WTC11 (cell line): ENCODE measurements around the gene ZNF217. TPM values are rescaled to one million over a fixed set of nuclear protein-coding genes. Genes with fewer than 3 reads are reported as not detected.
"Not testable (repeated sequence)": the region's sequence is repeated elsewhere in the genome, so short reads cannot be mapped to it uniquely, and the experiment has no call there.

Experiments
- ATAC-seq: fragments of 200-7000 bp; cut with Tn5 transposase; 2 replicates; pipeline ENCODE4 v1.10.0; 2021; ENCODE audit warnings: mild to moderate bottlenecking, moderate library complexity
- CTCF ChIA-PET: fragments of 300-600 bp; sonication (Branson Sonifier 250); formaldehyde crosslinking; loops from one replicate; lab custom pipeline; 2021; ENCODE audit warnings: antibody characterized with exemption; lab: Charles Lee
- POLR2A ChIA-PET: fragments of 350-600 bp; sonication (Branson Sonifier 250); formaldehyde crosslinking; loops from one replicate; lab custom pipeline; 2021; ENCODE audit warnings: antibody characterized with exemption; lab: Charles Lee
- DNase-seq: peaks from one replicate; pipeline ENCODE4 v3.0.0; 2021; ENCODE audit warnings: low spot score
- H3K27ac Mint-ChIP-seq: 2 replicates; pipeline ENCODE4 v1.8.0; 2021; ENCODE audit warnings: mixed read lengths
- H3K27me3 Mint-ChIP-seq: 2 replicates; pipeline ENCODE4 v1.8.0; 2021; ENCODE audit warnings: low read depth, mild to moderate bottlenecking, moderate library complexity, mixed read lengths
- H3K36me3 Mint-ChIP-seq: 2 replicates; pipeline ENCODE4 v1.8.0; 2021; ENCODE audit warnings: mixed read lengths
- H3K4me1 Mint-ChIP-seq: 2 replicates; pipeline ENCODE4 v1.8.0; 2022; ENCODE audit warnings: mixed read lengths
- H3K4me3 Mint-ChIP-seq: 2 replicates; pipeline ENCODE4 v1.8.0; 2021; ENCODE audit warnings: mild to moderate bottlenecking, moderate library complexity, mixed read lengths
- H3K9me3 Mint-ChIP-seq: 2 replicates; pipeline ENCODE4 v1.8.0; 2021; ENCODE audit warnings: mixed read lengths
- CBFB ChIP-seq: sonication (generic); formaldehyde crosslinking; IDR thresholded peaks from 2 replicates; pipeline ENCODE4 v1.8.1; 2022; ENCODE audit warnings: mild to moderate bottlenecking, low read depth, missing genetic modification reagents
- CTCF ChIP-seq: fragments of 200-600 bp; IDR thresholded peaks from 2 replicates; pipeline ENCODE4 v1.8.0; 2022; ENCODE audit warnings: antibody characterized with exemption
- E2F1 ChIP-seq: sonication (generic); formaldehyde crosslinking; IDR thresholded peaks from 2 replicates; pipeline ENCODE4 v1.8.0; 2022; ENCODE audit warnings: mild to moderate bottlenecking, missing genetic modification reagents
- E2F5 ChIP-seq: sonication (generic); formaldehyde crosslinking; IDR thresholded peaks from 2 replicates; pipeline ENCODE4 v1.8.1; 2022; ENCODE audit warnings: mild to moderate bottlenecking, moderate library complexity, missing genetic modification reagents
- EMX1 ChIP-seq: fragments of 250-450 bp; sonication (Bioruptor Pico); IDR thresholded peaks from 2 replicates; pipeline ENCODE4 v1.8.0; 2021; ENCODE audit warnings: mild to moderate bottlenecking
- GTF2I ChIP-seq: fragments of 250-450 bp; sonication (Bioruptor Pico); conservative IDR thresholded peaks from 2 replicates; pipeline ENCODE4 v1.4.0; 2021; ENCODE audit warnings: mild to moderate bottlenecking
- IRF1 ChIP-seq: sonication (generic); formaldehyde crosslinking; IDR thresholded peaks from 2 replicates; pipeline ENCODE4 v1.8.0; 2023; ENCODE audit warnings: missing genetic modification reagents
- IRF2 ChIP-seq: sonication (generic); formaldehyde crosslinking; IDR thresholded peaks from 2 replicates; pipeline ENCODE4 v1.8.0; 2022; ENCODE audit warnings: low read depth, missing genetic modification reagents, borderline replicate concordance
- JAZF1 ChIP-seq: fragments of 250-450 bp; sonication (Bioruptor Pico); IDR thresholded peaks from 2 replicates; pipeline ENCODE4 v1.9.0; 2021; ENCODE audit warnings: moderate library complexity, mild to moderate bottlenecking, inconsistent platforms
- NFYB ChIP-seq: sonication (generic); formaldehyde crosslinking; conservative IDR thresholded peaks from 2 replicates; pipeline ENCODE4 v1.8.0; 2022; ENCODE audit warnings: low read depth, missing genetic modification reagents
- NR1H2 ChIP-seq: sonication (generic); formaldehyde crosslinking; IDR thresholded peaks from 2 replicates; pipeline ENCODE4 v1.9.0; 2021; ENCODE audit warnings: mild to moderate bottlenecking, moderate library complexity, missing genetic modification reagents
- OVOL2 ChIP-seq: fragments of 250-450 bp; sonication (Bioruptor Pico); IDR thresholded peaks from 2 replicates; pipeline ENCODE4 v1.9.0; 2021; ENCODE audit warnings: mild to moderate bottlenecking, borderline replicate concordance
- RORB ChIP-seq: fragments of 250-450 bp; sonication (Bioruptor Pico); IDR thresholded peaks from 2 replicates; pipeline ENCODE4 v1.9.0; 2021; ENCODE audit warnings: mild to moderate bottlenecking
- TEAD4 ChIP-seq: sonication (generic); formaldehyde crosslinking; IDR thresholded peaks from 2 replicates; pipeline ENCODE4 v1.8.0; 2022; ENCODE audit warnings: mild to moderate bottlenecking, missing genetic modification reagents
- ZNF138 ChIP-seq: sonication (generic); formaldehyde crosslinking; conservative IDR thresholded peaks from 2 replicates; pipeline ENCODE4 v1.8.1; 2022; ENCODE audit warnings: mild to moderate bottlenecking, moderate library complexity, missing genetic modification reagents
- ZNF671 ChIP-seq: fragments of 250-450 bp; sonication (Bioruptor Pico); IDR thresholded peaks from 2 replicates; pipeline ENCODE4 v1.8.0; 2021; ENCODE audit warnings: mild to moderate bottlenecking
- total RNA-seq: library from RNA; stranded (reverse); gene quantifications from 3 replicates; pipeline ENCODE4 v1.2.3, GENCODE V29; 2021
- TF ChIP-seq, protein P1 (sequence below): sonication (generic); formaldehyde crosslinking; IDR thresholded peaks from 2 replicates; pipeline ENCODE4 v1.8.1; 2022; ENCODE audit warnings: mild to moderate bottlenecking, missing genetic modification reagents, moderate library complexity, borderline replicate concordance
- TF ChIP-seq, protein P2 (sequence below): sonication (generic); formaldehyde crosslinking; IDR thresholded peaks from 2 replicates; pipeline ENCODE4 v1.8.0; 2022; ENCODE audit warnings: mild to moderate bottlenecking, missing genetic modification reagents
- TF ChIP-seq, protein P3 (sequence below): sonication (generic); formaldehyde crosslinking; IDR thresholded peaks from 2 replicates; pipeline ENCODE4 v1.8.0; 2022; ENCODE audit warnings: mild to moderate bottlenecking, missing genetic modification reagents
- TF ChIP-seq, protein P4 (sequence below): sonication (generic); formaldehyde crosslinking; IDR thresholded peaks from 2 replicates; pipeline ENCODE4 v1.8.1; 2023; ENCODE audit warnings: mild to moderate bottlenecking, missing genetic modification reagents, moderate library complexity
- TF ChIP-seq, protein P5 (sequence below): fragments of 250-450 bp; sonication (Bioruptor Pico); IDR thresholded peaks from 2 replicates; pipeline ENCODE4 v1.8.0; 2021; ENCODE audit warnings: mild to moderate bottlenecking

The ZNF217 gene
- total RNA-seq, 1 experiment from 2014 or later = 75.6 TPM

- TF ChIP-seq, protein P1, sequence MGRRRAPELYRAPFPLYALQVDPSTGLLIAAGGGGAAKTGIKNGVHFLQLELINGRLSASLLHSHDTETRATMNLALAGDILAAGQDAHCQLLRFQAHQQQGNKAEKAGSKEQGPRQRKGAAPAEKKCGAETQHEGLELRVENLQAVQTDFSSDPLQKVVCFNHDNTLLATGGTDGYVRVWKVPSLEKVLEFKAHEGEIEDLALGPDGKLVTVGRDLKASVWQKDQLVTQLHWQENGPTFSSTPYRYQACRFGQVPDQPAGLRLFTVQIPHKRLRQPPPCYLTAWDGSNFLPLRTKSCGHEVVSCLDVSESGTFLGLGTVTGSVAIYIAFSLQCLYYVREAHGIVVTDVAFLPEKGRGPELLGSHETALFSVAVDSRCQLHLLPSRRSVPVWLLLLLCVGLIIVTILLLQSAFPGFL (CRISPR knock-in tag) = no peak
- no peak for TF ChIP-seq NFYB (CRISPR knock-in tag)
- TF ChIP-seq EMX1 (CRISPR knock-in tag) = no peak
- TF ChIP-seq, protein P2, sequence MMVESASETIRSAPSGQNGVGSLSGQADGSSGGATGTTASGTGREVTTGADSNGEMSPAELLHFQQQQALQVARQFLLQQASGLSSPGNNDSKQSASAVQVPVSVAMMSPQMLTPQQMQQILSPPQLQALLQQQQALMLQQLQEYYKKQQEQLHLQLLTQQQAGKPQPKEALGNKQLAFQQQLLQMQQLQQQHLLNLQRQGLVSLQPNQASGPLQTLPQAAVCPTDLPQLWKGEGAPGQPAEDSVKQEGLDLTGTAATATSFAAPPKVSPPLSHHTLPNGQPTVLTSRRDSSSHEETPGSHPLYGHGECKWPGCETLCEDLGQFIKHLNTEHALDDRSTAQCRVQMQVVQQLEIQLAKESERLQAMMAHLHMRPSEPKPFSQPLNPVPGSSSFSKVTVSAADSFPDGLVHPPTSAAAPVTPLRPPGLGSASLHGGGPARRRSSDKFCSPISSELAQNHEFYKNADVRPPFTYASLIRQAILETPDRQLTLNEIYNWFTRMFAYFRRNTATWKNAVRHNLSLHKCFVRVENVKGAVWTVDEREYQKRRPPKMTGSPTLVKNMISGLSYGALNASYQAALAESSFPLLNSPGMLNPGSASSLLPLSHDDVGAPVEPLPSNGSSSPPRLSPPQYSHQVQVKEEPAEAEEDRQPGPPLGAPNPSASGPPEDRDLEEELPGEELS = no peak
- TF ChIP-seq, protein P3, sequence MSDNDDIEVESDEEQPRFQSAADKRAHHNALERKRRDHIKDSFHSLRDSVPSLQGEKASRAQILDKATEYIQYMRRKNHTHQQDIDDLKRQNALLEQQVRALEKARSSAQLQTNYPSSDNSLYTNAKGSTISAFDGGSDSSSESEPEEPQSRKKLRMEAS (CRISPR knock-in tag) = no peak
These were observed 70.9 kb downstream of the ZNF217 start (continued) for GRCh38 chr20:53522696-53523095.

- no peak for DNase-seq
- POLR2A ChIA-PET = no interaction called here
These were observed 71.6 kb downstream of the ZNF217 start for GRCh38 chr20:53522026-53522425.

DNA sequence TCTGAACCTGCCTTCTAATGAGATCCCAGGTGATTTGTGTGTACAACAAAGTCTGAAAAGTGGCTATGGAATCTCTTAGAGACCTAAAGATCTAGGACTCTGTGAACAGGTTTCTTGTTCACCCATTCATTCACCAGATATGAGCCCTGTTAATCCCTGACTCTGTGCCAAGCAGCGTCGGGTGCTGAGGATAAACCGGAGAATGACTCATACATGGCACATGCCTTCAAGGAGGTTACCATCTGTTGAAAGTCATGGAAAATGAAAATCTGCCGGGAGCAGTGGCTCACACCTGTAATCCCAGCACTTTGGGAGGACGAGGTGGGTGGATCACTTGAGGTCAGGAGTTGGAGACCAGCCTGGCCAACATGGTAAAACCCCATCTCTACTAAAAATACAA is 72.2 kb downstream of the ZNF217 start:
- H3K9me3 Mint-ChIP-seq, H3K27me3 Mint-ChIP-seq, H3K4me3 Mint-ChIP-seq, POLR2A ChIA-PET, H3K27ac Mint-ChIP-seq, ATAC-seq, DNase-seq, H3K4me1 Mint-ChIP-seq, H3K36me3 Mint-ChIP-seq, CTCF ChIA-PET: not testable (repeated sequence)

More at GRCh38 chr20:53522026-53522425, 71.6 kb downstream of the ZNF217 start:
- Mint-ChIP-seq H3K9me3 (no peaks in the 10 kb centered on the region), H3K27ac (no peak overlapping the region), H3K4me1 (no peaks in the 10 kb centered on the region), H3K27me3 (no peaks in the 10 kb centered on the region; the same call in 1 of the 2 replicates), H3K36me3 (no peaks in the 10 kb centered on the region), H3K4me3 (no peak overlapping the region)
- TF ChIP-seq GTF2I (CRISPR knock-in tag) = no peak
- no peak for TF ChIP-seq IRF1 (CRISPR knock-in tag)
- TF ChIP-seq CBFB (CRISPR knock-in tag) = no peak
- TF ChIP-seq RORB (CRISPR knock-in tag) = no peak
- no peak for TF ChIP-seq IRF2 (CRISPR knock-in tag)
- TF ChIP-seq, protein P4, sequence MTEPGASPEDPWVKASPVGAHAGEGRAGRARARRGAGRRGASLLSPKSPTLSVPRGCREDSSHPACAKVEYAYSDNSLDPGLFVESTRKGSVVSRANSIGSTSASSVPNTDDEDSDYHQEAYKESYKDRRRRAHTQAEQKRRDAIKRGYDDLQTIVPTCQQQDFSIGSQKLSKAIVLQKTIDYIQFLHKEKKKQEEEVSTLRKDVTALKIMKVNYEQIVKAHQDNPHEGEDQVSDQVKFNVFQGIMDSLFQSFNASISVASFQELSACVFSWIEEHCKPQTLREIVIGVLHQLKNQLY = no peak
- TF ChIP-seq, protein P5, sequence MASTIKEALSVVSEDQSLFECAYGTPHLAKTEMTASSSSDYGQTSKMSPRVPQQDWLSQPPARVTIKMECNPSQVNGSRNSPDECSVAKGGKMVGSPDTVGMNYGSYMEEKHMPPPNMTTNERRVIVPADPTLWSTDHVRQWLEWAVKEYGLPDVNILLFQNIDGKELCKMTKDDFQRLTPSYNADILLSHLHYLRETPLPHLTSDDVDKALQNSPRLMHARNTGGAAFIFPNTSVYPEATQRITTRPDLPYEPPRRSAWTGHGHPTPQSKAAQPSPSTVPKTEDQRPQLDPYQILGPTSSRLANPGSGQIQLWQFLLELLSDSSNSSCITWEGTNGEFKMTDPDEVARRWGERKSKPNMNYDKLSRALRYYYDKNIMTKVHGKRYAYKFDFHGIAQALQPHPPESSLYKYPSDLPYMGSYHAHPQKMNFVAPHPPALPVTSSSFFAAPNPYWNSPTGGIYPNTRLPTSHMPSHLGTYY (CRISPR knock-in tag) = no peak
- no peak for TF ChIP-seq TEAD4 (CRISPR knock-in tag)
- TF ChIP-seq E2F5 (CRISPR knock-in tag) = no peak
- no peak for TF ChIP-seq E2F1 (CRISPR knock-in tag)
- TF ChIP-seq OVOL2 (CRISPR knock-in tag) = no peak
- TF ChIP-seq ZNF671 (CRISPR knock-in tag) = no peak
- no peak for TF ChIP-seq ZNF138
- no peak for TF ChIP-seq JAZF1 (CRISPR knock-in tag)
- TF ChIP-seq CTCF = no peak
- TF ChIP-seq NR1H2 = no peak
- CTCF ChIA-PET = no interaction called here
- no peak for ATAC-seq
